GDM1 (cell line): ENCODE measurements around the gene BBS12.

Experiments used
- DNase-seq: peaks from one replicate; lab custom pipeline; 2025; lab: John Stamatoyannopoulos, UW

The BBS12 gene

GRCh38 chr4:122715221-122715620 is 17.3 kb upstream of the BBS12 start:
- DNase-seq = no peak

GRCh38 chr4:122716825-122717448 is 15.6 kb upstream of the BBS12 start:
- peak; percentile 39 for DNase-seq

- no peak for DNase-seq
Observed at GRCh38 chr4:122718281-122718680, 14.2 kb upstream of the BBS12 start.

GRCh38 chr4:122722256-122722655 is 10.2 kb upstream of the BBS12 start:
- DNase-seq = no peak

GRCh38 chr4:122728856-122729255 is 3.6 kb upstream of the BBS12 start:
- DNase-seq = no peak

GRCh38 chr4:122731676-122732075 is 828 bp upstream of the BBS12 start:
- no peak for DNase-seq

- DNase-seq = no peak
Observed at GRCh38 chr4:122733787-122734120, 1.2 kb downstream of the BBS12 start.

GRCh38 chr4:122739174-122739573 is 6.7 kb downstream of the BBS12 start:
- no peak for DNase-seq

- DNase-seq = no peak
Observed at GRCh38 chr4:122742933-122743829, 10.7 kb downstream of the BBS12 start.

- DNase-seq = no peak
Observed at GRCh38 chr4:122744229-122744628, 11.7 kb downstream of the BBS12 start.

- no peak for DNase-seq
Observed at GRCh38 chr4:122746485-122746965, 14.0 kb downstream of the BBS12 start.

GRCh38 chr4:122747068-122747467 is 14.6 kb downstream of the BBS12 start:
- DNase-seq = no peak

- no peak for DNase-seq
Observed at GRCh38 chr4:122747883-122748282, 15.4 kb downstream of the BBS12 start.

- DNase-seq = no peak
Observed at GRCh38 chr4:122749704-122750454, 17.4 kb downstream of the BBS12 start.

- no peak for DNase-seq
Observed at GRCh38 chr4:122755675-122756074, 23.2 kb downstream of the BBS12 start.

GRCh38 chr4:122758033-122758432 is 25.5 kb downstream of the BBS12 start:
- DNase-seq = no peak

- DNase-seq = no peak
Observed at GRCh38 chr4:122759639-122760310, 27.3 kb downstream of the BBS12 start.

- DNase-seq = peak; percentile 47
Observed at GRCh38 chr4:122762520-122762919, 30.0 kb downstream of the BBS12 start.

GRCh38 chr4:122762966-122763716 is 30.6 kb downstream of the BBS12 start:
- no peak for DNase-seq

GRCh38 chr4:122764071-122764820 is 31.7 kb downstream of the BBS12 start:
- no peak for DNase-seq

GRCh38 chr4:122764821-122765215 is 32.3 kb downstream of the BBS12 start:
- DNase-seq = no peak
